ENCODE measurements around the gene PLA2G2F.

PLA2G2F gene

DNA sequence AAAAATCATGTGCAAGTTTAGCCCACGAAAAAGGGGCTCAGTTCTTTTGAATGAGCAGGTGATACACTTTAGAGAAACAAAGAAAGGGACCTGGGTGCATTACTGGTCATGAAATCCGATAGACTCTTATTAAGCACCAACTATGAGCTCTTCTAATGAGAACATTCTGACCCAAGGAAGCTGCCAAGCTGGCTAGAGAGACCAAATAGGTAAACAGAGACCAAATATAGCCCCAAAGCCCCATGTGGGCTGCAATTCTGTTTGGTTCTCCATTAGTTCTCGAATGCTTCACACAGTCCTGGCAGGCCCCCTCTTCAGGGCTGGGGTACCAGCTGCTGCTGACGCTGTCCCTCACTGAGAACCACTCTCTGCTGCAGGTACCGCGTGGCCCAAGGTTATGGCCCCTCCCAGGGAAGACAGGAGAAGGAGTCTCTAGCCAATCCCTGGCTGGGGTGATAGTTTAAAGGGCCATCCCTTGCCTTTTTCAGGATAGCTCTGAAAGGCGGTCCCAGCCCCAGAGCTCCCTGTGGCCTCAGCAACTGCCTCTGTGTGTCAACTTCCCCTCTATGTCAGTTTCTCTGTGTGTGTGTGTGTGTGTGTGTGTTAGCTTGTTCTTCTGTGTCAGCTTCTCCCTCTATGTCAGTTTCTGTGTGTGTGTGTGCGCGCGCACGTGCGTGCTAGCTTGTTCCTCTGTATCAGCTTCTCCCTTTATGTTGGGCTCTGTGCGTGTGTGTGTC is 39.7 kb downstream of the PLA2G2F start:
- no peak overlapping the region for H3K4me3 ChIP-seq (ENCODE audit: low read depth, low read length)
- CTCF ChIA-PET, result interaction anchor here (1.0 to 5.8 kb wide), 6 partner anchors 10 to 34 kb away, joined by 3 to 53 read pairs (median 8); no protein-coding TSS in a partner anchor
- POLR2A ChIA-PET, result interaction anchor here (0.5 kb wide), 1 partner anchor 81 kb away, joined by 3 read pairs; no protein-coding TSS in a partner anchor
- TF ChIP-seq, protein P1, sequence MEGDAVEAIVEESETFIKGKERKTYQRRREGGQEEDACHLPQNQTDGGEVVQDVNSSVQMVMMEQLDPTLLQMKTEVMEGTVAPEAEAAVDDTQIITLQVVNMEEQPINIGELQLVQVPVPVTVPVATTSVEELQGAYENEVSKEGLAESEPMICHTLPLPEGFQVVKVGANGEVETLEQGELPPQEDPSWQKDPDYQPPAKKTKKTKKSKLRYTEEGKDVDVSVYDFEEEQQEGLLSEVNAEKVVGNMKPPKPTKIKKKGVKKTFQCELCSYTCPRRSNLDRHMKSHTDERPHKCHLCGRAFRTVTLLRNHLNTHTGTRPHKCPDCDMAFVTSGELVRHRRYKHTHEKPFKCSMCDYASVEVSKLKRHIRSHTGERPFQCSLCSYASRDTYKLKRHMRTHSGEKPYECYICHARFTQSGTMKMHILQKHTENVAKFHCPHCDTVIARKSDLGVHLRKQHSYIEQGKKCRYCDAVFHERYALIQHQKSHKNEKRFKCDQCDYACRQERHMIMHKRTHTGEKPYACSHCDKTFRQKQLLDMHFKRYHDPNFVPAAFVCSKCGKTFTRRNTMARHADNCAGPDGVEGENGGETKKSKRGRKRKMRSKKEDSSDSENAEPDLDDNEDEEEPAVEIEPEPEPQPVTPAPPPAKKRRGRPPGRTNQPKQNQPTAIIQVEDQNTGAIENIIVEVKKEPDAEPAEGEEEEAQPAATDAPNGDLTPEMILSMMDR (IDR thresholded peaks at IDR 0.05; ENCODE audit: insufficient read depth, low read length, missing control alignments), result no peak
- DNase-seq (ENCODE audit: low read depth, low spot score), result no peak

DNA sequence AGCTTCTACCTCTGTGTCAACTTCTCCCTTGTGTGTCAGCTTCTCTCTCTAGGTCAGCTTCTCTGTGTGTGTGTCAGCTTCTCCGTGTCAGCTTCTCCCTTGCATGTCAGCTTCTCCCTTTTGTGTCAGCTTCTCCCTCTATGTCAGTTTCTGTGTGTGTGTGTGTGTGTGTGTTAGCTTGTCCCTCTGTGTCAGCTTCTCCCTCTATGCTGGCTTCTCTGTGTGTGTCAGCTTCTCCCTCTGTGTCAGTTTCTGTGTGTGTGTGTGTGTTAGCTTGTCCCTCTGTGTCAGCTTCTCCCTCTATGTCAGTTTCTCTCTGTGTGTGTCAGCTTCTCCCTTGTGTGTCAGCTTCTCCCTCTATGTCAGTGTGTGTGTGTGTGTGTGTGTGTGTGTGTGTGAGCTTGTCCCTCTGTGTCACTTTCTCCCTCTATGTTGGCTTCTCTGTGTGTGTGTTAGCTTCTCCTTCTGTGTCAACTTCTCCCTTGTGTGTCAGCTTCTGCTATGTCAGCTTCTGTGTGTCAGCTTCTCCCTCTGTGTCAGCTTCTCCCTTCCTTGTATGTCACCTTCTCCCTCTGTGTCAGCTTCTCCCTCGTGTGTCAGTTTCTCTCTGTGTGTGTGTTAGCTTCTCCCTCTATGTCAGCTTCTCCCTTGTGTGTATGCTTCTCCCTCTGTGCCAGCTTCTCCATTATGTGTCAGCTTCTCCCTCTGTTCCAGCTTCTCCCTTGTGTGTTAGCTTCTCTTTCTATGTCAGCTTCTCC is 40.4 kb downstream of the PLA2G2F start:
- ChIA-PET CTCF (interaction anchor here (1.0 to 5.8 kb wide), 8 partner anchors 10 to 205 kb away, joined by 3 to 53 read pairs (median 6); no protein-coding TSS in a partner anchor), POLR2A (interaction anchor here (0.5 kb wide), 1 partner anchor 80 kb away, joined by 3 read pairs; no protein-coding TSS in a partner anchor)
- no peak overlapping the region for H3K4me3 ChIP-seq (ENCODE audit: low read depth, low read length)
- no peak for DNase-seq (ENCODE audit: low read depth, low spot score)
- TF ChIP-seq, protein P1 (IDR thresholded peaks at IDR 0.05; ENCODE audit: insufficient read depth, low read length, missing control alignments), result no peak

DNA sequence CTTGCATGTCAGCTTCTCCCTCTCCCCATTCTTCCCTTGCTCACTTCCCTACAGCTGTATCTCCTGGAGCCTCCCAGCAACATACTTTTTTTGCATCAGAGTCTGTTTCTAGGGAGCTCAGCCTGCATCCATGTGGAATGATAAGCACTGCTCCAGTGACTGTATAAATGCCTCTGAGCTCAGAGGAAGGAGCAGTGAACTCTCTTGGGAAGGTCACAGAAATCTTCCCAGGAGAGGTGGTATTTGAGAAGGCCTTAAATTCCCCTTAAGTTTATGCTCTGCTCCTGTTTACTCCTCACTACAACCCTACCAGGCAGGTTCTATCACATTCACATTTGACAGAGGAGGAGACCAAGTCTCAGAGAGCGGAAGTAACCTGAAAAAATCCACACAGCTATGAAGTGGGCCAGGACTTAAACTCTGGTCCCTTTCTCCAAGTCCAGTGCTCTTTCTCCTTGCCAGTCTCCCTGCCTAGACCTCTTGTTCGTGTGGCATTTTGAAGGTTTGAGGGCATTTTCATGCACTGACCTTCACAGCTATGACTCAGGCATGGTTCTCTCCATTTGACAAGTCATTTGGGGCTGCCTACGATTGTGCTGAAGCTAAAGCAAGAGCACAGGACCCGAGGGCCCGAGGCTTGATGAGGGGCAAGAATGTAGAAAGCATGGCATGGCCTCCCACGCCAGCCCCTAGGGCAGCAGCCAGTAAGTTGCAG is 41.2 kb downstream of the PLA2G2F start:
- no peak overlapping the region for H3K4me3 ChIP-seq (ENCODE audit: low read depth, low read length)
- DNase-seq (ENCODE audit: low read depth, low spot score), result no peak
- ChIA-PET CTCF (interaction anchor here (0.7 to 5.8 kb wide), 9 partner anchors 10 to 206 kb away, joined by 3 to 53 read pairs (median 3); no protein-coding TSS in a partner anchor), POLR2A (no interaction called here)
- TF ChIP-seq, protein P1 (IDR thresholded peaks at IDR 0.05; ENCODE audit: insufficient read depth, low read length, missing control alignments), result no peak

DNA sequence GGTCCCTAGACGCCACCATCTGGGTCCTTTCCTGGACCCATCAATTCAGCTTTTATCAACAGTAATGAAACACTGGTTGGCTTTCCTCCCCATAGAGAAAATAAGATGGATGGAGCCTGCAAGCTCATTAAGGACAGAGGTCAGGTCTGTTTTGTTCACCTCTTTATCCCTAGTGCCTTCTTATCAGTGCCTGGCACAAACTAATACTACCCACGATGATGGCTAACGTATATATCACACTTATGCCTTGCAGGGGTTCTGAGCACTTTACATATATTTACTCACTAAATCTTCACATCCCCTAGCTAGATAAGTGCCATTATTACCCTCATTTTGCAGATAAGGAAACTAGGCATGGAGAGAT is 41.7 kb downstream of the PLA2G2F start:
- TF ChIP-seq, protein P1 (IDR thresholded peaks at IDR 0.05; ENCODE audit: insufficient read depth, low read length, missing control alignments), result no peak
- H3K4me3 ChIP-seq (ENCODE audit: low read depth, low read length), result no peak overlapping the region
- ChIA-PET CTCF (interaction anchor here (0.7 to 5.8 kb wide), 6 partner anchors 10 to 206 kb away, joined by 3 to 53 read pairs (median 3); no protein-coding TSS in a partner anchor), POLR2A (no interaction called here)
- DNase-seq (ENCODE audit: low read depth, low spot score), result no peak

DNA sequence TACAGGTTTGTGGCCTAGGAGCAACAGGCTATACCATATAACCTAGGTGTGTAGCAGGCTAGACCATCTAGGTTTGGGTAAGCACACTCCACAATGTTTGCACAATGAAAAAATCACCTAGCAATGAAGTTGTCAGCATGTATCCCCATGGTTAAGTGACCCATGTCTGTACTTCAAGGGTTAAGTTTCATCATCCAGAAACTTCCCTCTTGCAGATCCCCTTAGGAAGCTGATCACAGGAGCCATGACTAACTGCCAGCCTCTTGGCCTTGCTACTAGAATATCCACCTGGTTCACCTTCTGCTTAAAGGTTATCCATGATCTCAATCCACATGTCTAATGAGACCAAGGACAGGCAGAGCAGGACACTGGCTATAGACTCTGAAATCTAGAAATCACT is 43.3 kb downstream of the PLA2G2F start:
- TF ChIP-seq, protein P1 (IDR thresholded peaks at IDR 0.05; ENCODE audit: insufficient read depth, low read length, missing control alignments), result no peak
- no peak overlapping the region for H3K4me3 ChIP-seq (ENCODE audit: low read depth, low read length)
- POLR2A ChIA-PET, result no interaction called here
- DNase-seq (ENCODE audit: low read depth, low spot score), result no peak
- CTCF ChIA-PET, result interaction anchor here (0.7 to 5.8 kb wide), 3 partner anchors 10 to 31 kb away, joined by 3 to 53 read pairs (median 4); no protein-coding TSS in a partner anchor

Data from AG04449 (cell line).